ENCODE data around the gene LGR4.

GRCh38 chr11:27363576-27364117 is 108.9 kb downstream of the LGR4 start:
- TF ChIP-seq GATA2 (IDR thresholded peaks at IDR 0.05; ENCODE audit: low read depth, low read length) (no peak), GATA3 (IDR thresholded peaks at IDR 0.05; ENCODE audit: low read depth, low read length) (no peak)
